Sigmoid colon (tissue), 7 donors: Measurements from ENCODE around the gene CD4. TPM values are rescaled to one million over a fixed set of nuclear protein-coding genes. Genes with fewer than 3 reads are reported as not detected.

Experiments
- DNase-seq: peaks from one replicate; pipeline ENCODE4 v3.0.0-alpha.2; 2019
- H3K27ac ChIP-seq, 4 donors: fragments of 200-600 bp; sonication (generic); one replicate each; pipeline ENCODE4 v1.5.1; 2016 to 2019; ENCODE audit warnings: mild to moderate bottlenecking in 1 of 4
- H3K27me3 ChIP-seq, 3 donors: fragments of 200-600 bp; sonication (generic); one replicate each; pipeline ENCODE4 v1.5.1; 2019; ENCODE audit warnings: mild to moderate bottlenecking in 1 of 3
- H3K36me3 ChIP-seq, 4 donors: fragments of 200-600 bp; sonication (generic); one replicate each; pipeline ENCODE4 v1.5.1; 2016 to 2019
- H3K4me1 ChIP-seq, 4 donors: fragments of 200-600 bp; sonication (generic); one replicate each; pipeline ENCODE4 v1.5.1; 2017 to 2019
- H3K4me3 ChIP-seq, 4 donors: fragments of 200-600 bp; sonication (generic); one replicate each; pipeline ENCODE4 v1.5.1; 2017 to 2019; ENCODE audit warnings: mild to moderate bottlenecking in 2 of 4, moderate library complexity in 1 of 4
- H3K9me3 ChIP-seq, 4 donors: fragments of 200-600 bp in 3 of 4; sonication (generic) in 3 of 4; one replicate each; pipeline versions ENCODE4 v1.5.1 to v1.6.1; 2013 to 2019
- CTCF ChIP-seq, 4 experiments: fragments of 450-650 bp in 3 of 4; fragments of 200-600 bp in 1 of 4; IDR thresholded peaks; one replicate each; pipeline ENCODE4 v1.5.1; 2016 to 2019; ENCODE audit warnings: antibody characterized with exemption in 4 of 4, mild to moderate bottlenecking in 3 of 4, moderate library complexity in 2 of 4
- EP300 ChIP-seq, 4 donors: sonication (generic); formaldehyde crosslinking; IDR thresholded peaks; one replicate each; pipeline ENCODE4 v1.6.1; 2017; ENCODE audit warnings: antibody characterized with exemption in 4 of 4
- POLR2A ChIP-seq, 2 donors: fragments of 450-650 bp; IDR thresholded peaks; one replicate each; pipeline ENCODE4 v1.6.1; 2016; ENCODE audit warnings: antibody characterized with exemption in 2 of 2, mild to moderate bottlenecking in 2 of 2, moderate library complexity in 2 of 2
- POLR2AphosphoS5 ChIP-seq, 4 donors: sonication (generic); formaldehyde crosslinking; IDR thresholded peaks; one replicate each; pipeline ENCODE4 v1.6.1; 2017; ENCODE audit warnings: antibody characterized with exemption in 4 of 4
- WGBS, 2 donors: extraction: QIAGEN DNeasy Blood & Tissue Kit; methylation state at CpG; one replicate each; pipeline ENCODE4 v1.1.7; 2013; 5-methylcytosine and 5-hydroxymethylcytosine counted together
- intact Hi-C: fragments of 100-400 bp; cut with DNase I; formaldehyde crosslinking; loops from one replicate; pipeline ENCODE4 v1.15.1; 2023
- polyA plus RNA-seq, 3 donors: library from polyadenylated mRNA; stranded (reverse); fragments of 200-250 nt; gene quantifications; one replicate each; pipeline ENCODE4 v1.2.3, GENCODE V29; 2013
- total RNA-seq, 4 donors: library from RNA; depleted of rRNA; stranded (reverse); fragments of >200 nt; gene quantifications; one replicate each; pipeline ENCODE4 v1.1.0, GENCODE V29; 2016
- donor health status: healthy with polysubstance abuse.
- donor health status: Bipolar disorder and iron deficiency.
- donor health status: healthy.

CD4 gene
- total and polyA plus RNA-seq, 7 donors, result 2.5 to 29.7 (median 11.8) TPM

DNA sequence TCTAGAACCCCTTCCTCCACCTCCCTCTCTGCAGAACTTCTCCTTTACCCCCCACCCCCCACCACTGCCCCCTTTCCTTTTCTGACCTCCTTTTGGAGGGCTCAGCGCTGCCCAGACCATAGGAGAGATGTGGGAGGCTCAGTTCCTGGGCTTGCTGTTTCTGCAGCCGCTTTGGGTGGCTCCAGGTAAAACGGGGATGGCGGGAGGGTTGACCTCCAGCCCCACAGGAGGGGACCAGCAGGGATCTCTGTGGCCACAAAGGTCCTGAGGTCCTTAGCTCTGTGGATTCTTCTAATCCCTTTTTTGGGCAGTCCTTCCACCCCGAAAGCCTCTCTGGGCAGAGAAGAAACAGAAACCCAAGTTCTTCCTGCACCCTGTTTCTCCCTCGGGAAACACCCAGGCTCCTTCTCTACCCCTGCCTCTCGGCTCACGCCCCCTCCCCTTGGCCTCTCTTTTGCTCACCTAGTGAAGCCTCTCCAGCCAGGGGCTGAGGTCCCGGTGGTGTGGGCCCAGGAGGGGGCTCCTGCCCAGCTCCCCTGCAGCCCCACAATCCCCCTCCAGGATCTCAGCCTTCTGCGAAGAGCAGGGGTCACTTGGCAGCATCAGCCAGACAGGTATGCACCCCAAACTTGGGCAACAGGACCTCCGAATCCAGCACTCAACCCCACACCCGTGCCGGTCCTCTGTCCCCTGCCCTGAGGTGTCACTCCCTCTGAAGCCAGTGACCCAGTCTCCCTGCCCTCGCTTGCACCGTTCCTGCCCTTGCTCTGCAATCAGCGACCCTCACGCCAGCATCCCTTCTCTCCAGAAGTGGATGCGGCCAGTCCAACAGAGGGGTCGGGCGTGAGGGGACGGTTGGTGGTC lies 16.4 kb upstream of the CD4 start:
- peaks cover 0 to 73% (median 69%) of the 10 kb centered on the region in 4 donors for H3K4me1 ChIP-seq
- no peaks in the 10 kb centered on the region for H3K9me3 ChIP-seq
- peaks cover 0 to 23% (median 6%) of the 10 kb centered on the region in 4 donors for H3K36me3 ChIP-seq
- WGBS, 2 donors, result 75 to 76% methylated on average over 21 of the region's 21 CpGs
- H3K27ac ChIP-seq, result peak overlapping the region; percentile 93 to 99 (median 96)
- peak overlapping the region in 3 of 4 donors; percentile 36 to 45 (median 39) for H3K4me3 ChIP-seq
- TF ChIP-seq CTCF (IDR thresholded peaks at IDR 0.05) (no peak), EP300 (IDR thresholded peaks at IDR 0.05) (no peak), POLR2A (IDR thresholded peaks at IDR 0.05) (no peak), POLR2AphosphoS5 (IDR thresholded peaks at IDR 0.05) (no peak)
- H3K27me3 ChIP-seq, result no peaks in the 10 kb centered on the region
- intact Hi-C loops, result no loop called here
- no peak for DNase-seq

- no peak for DNase-seq
- Histone ChIP-seq H3K36me3 (peaks cover 0 to 23% (median 6%) of the 10 kb centered on the region in 4 donors), H3K4me1 (peaks cover 0 to 72% (median 68%) of the 10 kb centered on the region in 4 donors), H3K9me3 (no peaks in the 10 kb centered on the region), H3K4me3 (peak overlapping the region; percentile 5 to 45 (median 38)), H3K27ac (peak overlapping the region in 3 of 4 donors; percentile 7 to 99 (median 93)), H3K27me3 (no peaks in the 10 kb centered on the region)
- TF ChIP-seq CTCF (IDR thresholded peaks at IDR 0.05) (no peak), POLR2A (IDR thresholded peaks at IDR 0.05) (no peak), POLR2AphosphoS5 (IDR thresholded peaks at IDR 0.05) (no peak), EP300 (IDR thresholded peaks at IDR 0.05) (no peak)
- intact Hi-C loops, result no loop called here
- whole genome bisulfite sequencing, 2 donors, result 14 to 18% methylated on average over 60 of the region's 60 CpGs
Observed at GRCh38 chr12:6773590-6774351, 15.6 kb upstream of the CD4 start.

DNA sequence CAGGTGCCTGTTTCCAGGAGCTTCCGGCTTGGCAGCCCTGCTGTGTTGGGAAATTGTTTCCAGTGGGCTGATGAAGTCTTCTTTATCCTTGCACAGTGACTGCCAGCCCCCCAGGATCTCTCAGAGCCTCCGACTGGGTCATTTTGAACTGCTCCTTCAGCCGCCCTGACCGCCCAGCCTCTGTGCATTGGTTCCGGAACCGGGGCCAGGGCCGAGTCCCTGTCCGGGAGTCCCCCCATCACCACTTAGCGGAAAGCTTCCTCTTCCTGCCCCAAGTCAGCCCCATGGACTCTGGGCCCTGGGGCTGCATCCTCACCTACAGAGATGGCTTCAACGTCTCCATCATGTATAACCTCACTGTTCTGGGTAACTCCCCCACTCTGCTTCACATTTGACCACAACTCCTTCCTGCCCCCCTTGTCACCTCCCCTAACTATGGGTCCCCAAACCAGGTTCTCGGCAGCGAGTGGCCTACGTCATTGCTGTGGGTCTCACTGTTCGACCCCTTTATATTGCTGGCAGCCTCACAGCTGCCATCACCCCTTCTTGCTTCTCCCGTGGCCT lies 14.7 kb upstream of the CD4 start:
- H3K27me3 ChIP-seq, result no peaks in the 10 kb centered on the region
- no peaks in the 10 kb centered on the region for H3K9me3 ChIP-seq
- H3K4me1 ChIP-seq, result peaks cover 0 to 70% (median 65%) of the 10 kb centered on the region in 4 donors
- no peak for DNase-seq
- peaks cover 0 to 20% (median 6%) of the 10 kb centered on the region in 4 donors for H3K36me3 ChIP-seq
- intact Hi-C loops, result loop anchor here (5.0 kb wide), 1 partner anchor 87 kb away; the partner anchor contains the start of gene ZNF384
- no peak overlapping the region for H3K27ac ChIP-seq
- WGBS, 2 donors, result 75 to 88% methylated on average over 15 of the region's 15 CpGs
- TF ChIP-seq EP300 (IDR thresholded peaks at IDR 0.05) (no peak), POLR2AphosphoS5 (IDR thresholded peaks at IDR 0.05) (no peak)
- no peak overlapping the region for H3K4me3 ChIP-seq

DNA sequence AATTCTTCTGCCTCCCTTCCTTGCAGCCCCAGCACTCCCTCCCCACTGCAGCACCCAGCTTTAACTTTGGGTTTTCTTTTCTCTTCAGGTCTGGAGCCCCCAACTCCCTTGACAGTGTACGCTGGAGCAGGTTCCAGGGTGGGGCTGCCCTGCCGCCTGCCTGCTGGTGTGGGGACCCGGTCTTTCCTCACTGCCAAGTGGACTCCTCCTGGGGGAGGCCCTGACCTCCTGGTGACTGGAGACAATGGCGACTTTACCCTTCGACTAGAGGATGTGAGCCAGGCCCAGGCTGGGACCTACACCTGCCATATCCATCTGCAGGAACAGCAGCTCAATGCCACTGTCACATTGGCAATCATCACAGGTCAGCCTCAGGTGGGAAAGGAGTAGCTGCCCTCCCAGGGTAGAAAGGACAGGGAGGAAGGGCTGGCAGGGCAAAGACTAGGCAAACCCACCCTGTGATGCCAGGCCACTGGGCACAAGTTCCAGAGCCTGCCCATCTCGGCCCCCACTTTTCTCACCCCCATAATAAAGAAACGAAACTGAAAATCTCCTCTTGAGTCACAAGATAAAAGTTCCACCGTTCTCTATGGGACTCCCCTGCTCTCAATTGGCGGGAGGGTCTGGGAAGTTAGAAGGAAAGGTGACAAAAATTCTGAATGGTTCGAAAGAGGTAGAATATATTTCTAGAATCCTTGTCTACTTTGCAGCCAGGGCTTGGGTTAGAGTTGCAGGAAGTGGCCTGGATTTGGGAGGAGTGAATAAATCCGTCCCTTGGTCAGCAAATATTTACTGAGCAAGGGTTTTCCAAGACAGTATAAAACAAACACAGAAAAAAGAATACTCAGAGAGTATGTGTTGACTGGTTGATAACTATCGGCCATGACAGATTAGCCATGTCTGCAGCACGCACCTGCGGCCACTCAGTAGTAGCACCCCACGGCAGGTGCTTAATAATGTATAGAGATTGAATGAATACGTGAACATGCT lies 13.8 kb upstream of the CD4 start:
- peaks cover 0 to 61% (median 56%) of the 10 kb centered on the region in 4 donors for H3K4me1 ChIP-seq
- H3K36me3 ChIP-seq, result peaks cover 0 to 11% (median under 1%) of the 10 kb centered on the region in 4 donors
- intact Hi-C loops, result loop anchor here (5.0 kb wide), 1 partner anchor 88 kb away; the partner anchor contains the start of gene ZNF384
- 38 to 69% methylated on average over 16 of the region's 16 CpGs for WGBS, 2 donors
- no peaks in the 10 kb centered on the region for H3K9me3 ChIP-seq
- no peak overlapping the region for H3K4me3 ChIP-seq
- DNase-seq, result no peak
- H3K27ac ChIP-seq, result no peak overlapping the region
- no peaks in the 10 kb centered on the region for H3K27me3 ChIP-seq
- TF ChIP-seq POLR2A (IDR thresholded peaks at IDR 0.05), result no peak
- TF ChIP-seq CTCF (IDR thresholded peaks at IDR 0.05), result no peak
- TF ChIP-seq POLR2AphosphoS5 (IDR thresholded peaks at IDR 0.05), result no peak
